Endometrium (tissue), 2 donors: ENCODE data around the gene CRAT.
A peak's percentile ranks its signal among the peaks of the same experiment; 100 is the strongest.

Experiments used
- FAIRE-seq: peaks from 2 replicates; lab custom pipeline; 2012; peaks lifted over from hg19 to GRCh38; lab: Jason Lieb, UNC
- donor health status: control.
- donor health status: control.

Gene CRAT

GRCh38 chr9:129110740-129111527 is at the start of gene CRAT, which contains the start of gene PTPA:
Gene CRAT (minus strand): TSS chr9:129110793. CDS start chr9:129110509, 284 bp downstream.
Gene PTPA (plus strand): TSS chr9:129111415. CDS start chr9:129111601, 186 bp downstream.
- FAIRE-seq: no peak

- FAIRE-seq: no peak
Measured at GRCh38 chr9:129156163-129156562, 45.6 kb upstream of the CRAT start.

GRCh38 chr9:129154866-129155477 is 44.4 kb upstream of the CRAT start:
- no peak for FAIRE-seq

DNA sequence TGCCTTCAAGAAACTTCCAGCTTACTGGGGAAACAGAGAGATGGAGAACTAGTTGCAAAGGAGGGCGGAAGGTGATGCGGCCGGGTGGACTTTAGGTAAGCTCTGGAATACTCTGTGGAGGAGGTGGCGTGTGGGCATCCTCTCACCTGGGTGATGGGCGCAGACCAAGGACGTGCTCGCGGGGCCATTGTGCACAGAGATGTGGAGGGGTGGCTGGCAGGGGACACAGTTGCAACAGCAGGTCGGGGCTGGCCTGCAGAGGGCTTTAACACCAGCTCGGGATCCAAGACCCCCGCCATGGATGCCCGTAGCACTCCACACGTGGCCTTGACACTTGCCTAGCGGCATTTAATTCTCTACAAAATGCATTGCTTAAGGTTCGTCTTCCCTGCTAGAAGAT is 40.9 kb upstream of the CRAT start:
- no peak for FAIRE-seq

DNA sequence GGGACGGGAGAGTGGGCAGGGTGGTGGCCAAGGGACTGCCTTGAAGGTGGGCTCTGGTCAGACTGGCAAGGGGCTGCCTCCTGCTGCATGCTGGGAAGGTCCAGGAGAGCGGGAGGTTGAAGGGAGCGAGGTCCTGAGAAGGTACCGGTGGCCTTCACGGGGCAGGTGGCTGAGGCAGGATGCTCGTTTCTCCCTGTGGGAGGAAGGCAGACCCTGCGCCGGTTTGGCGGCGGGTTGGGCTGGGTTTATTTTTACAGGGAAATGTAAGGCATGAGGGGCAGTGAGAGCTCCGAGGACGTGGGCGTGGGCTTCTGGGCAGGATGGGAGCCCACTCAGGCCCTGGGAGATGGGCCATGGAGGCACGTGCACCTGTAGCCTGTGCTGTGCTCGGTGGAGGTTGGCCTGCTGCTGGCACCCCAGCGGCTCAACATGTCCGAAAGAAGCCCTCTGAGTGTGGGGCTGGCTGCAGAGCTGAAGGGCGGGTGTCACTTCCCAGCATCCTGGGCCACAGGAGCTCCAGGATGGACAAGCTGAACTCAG is 40.1 kb upstream of the CRAT start:
- FAIRE-seq: no peak

DNA sequence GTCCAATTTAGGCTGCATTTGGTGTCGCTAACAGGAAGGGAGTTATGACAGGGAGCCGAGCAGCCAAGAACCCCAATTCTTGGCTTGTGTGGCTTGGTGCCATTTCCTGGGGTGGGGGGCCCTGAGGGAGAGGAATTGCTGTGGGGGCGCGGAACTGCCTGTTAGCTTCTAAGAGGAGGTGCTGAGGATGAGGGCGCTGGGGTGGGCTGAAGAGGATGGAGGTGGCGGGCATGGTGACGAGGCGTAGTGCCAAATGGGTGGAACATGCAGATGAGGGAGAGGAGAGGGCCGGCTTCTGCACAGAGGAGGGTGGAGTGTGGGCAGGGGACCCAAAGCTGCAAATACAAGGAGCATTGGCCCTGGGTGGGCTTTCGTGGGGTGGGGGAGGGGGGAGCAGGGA is 39.5 kb upstream of the CRAT start:
- FAIRE-seq: no peak

- no peak for FAIRE-seq
Measured at GRCh38 chr9:129149442-129149841, 38.8 kb upstream of the CRAT start.

DNA sequence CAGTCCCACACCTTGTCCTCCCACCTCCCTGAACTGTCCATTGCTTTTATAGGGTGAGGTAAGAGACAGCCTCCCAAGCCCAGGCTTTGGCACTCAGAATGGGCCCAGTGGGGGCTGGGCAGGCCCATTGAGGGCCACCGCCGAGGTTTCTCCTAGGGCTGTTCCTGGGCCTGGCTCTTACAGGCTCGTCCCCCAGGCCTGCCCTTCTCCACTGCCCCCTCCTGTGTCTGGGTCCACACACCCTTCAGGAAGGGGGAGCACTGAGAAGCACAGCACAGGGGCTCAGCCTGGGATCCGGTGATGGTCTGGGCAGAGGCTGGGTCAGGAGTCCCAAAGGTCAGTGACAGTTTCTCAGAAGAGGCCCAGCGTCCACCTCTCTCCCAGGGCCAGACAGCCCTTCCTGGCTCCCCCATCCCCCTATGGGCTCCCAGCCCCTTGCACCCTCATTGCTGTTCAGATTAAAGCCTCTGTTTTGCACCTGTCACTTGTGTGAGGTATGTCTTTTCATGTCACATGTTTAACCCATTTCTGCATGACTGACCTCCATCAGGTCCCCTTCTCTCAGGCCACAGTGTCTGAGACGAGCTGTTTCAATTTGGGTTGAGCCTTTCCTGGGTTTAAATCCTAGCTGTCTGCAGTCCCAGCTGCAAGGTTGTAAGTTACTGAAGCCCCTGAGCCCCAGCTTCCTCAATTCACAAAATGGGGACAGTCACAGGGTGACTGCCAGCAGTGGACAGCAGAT is 38.0 kb upstream of the CRAT start:
- no peak for FAIRE-seq

DNA sequence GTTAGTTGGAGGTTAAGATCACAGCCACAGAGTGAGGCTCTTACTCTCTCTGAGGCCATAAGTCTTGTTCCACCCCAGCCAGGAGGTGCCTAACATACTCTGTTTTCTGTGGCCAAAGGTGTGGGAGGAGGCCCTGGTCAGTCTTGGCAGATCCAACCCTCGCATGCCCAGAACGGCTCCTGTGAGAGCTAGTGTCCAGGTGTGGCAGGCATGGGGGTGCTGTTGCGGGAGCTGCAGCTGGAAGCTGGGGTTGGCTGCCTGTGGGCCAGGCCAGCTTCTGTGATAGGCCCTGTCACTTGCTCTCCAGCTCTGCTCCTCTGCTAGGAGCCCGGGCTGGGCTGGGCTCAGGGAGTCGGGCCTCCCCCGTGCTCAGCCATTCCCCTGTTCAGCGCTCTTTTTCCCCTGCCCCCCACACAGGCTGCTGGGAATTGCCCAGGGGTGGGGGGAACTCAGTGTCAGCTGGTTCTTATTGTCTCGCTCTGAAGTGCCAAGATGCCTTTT is 35.9 kb upstream of the CRAT start:
- FAIRE-seq: no peak

DNA sequence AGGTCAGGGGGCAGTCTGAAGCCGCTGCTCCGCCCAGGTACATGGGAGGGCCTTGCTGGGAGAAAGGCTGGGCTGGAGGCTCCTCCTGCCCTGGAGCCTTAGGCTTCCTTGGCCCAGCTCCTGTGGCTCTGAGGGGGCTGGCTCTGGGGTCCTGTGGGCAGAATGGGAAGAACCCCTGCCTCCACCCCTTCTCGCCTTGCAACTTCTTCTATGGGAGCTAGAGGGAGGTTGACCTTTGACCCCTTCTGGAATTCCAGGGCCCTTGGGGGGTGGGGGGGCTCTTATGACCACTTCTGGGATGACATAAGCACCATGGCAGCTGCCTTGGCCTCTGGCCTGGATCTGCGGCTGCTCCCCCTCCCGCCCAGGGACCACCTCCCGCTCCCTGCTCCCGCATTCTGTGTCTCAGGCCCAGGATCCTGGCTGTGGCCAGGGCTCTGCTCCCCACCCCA is 35.3 kb upstream of the CRAT start:
- FAIRE-seq: no peak

DNA sequence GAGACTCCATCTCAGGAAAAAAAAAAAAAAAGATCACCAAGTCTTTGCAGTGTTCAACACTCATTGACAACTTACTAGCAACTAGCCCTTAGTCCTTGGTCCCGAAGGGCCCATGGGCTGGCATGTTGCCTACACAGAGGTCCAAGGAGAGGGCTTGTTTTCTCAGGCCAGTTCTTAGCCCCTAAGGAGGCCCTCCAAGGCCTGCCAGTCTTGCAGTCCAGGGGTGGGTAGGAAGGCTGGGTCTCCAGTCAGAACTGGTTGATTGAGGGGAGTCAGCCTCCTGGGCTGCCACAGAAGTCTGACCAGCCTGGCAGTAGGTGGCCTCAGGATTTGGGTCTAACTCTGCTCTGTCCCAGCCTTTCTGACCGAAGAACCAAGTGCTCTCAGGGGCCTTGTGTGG is 34.7 kb upstream of the CRAT start:
- FAIRE-seq: no peak

- peak; percentile 65 for FAIRE-seq
Measured at GRCh38 chr9:129143031-129143927, 32.7 kb upstream of the CRAT start.

GRCh38 chr9:129142138-129142935 is 31.7 kb upstream of the CRAT start:
- FAIRE-seq: no peak

DNA sequence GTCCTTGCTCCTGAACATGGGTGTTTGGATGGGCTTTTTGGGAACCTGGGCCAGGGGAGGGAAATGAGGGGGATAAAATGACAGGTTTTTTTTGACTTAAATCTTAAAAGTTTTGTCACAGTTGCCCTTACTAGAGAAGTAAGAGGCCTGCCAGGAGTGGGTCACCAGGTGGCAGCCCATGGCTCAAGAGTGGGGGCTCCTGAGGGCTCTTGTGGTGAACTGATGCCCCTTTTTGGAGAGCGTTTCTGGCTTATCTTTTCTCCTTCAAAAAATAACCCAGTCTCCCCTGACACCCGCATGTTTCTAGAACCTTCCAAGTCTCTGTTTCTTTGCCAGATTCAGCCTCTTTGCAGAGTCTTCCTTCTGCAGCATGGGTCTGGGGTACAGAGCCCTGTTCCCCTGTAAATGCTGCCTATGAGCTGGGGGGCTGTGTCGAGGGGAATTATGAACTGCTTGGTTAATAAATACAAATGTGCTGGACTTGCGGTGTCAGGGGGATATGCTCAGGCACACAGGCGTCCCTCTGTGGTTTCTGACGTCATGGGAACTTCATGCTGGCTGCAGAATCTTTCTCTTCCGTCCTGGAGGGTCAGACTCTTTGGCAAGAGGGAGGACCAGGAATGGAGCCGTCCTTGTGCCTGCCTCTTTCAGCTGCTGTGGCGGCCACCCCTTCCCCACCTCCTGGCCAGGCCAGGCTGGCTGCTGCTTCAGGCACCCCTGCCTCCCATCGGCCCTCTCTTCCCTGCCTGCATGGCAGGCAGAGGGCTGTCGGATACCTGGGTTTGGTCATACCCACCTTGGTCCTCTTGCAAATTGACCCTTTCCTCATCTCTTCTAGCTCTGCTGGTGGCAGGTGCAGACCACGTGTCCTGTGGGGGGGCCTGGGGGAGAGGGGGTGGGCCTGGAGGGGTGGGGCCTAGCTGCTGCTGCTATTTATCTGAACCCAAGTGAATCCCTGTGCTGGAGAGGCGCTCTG is 30.8 kb upstream of the CRAT start:
- FAIRE-seq: no peak

GRCh38 chr9:129140397-129141065 is 29.9 kb upstream of the CRAT start:
- FAIRE-seq: no peak

GRCh38 chr9:129139993-129140396 is 29.4 kb upstream of the CRAT start:
- FAIRE-seq: peak; percentile 94

- FAIRE-seq: peak; percentile 77
Measured at GRCh38 chr9:129139233-129139992, 28.8 kb upstream of the CRAT start.
